Measurements from ENCODE around the gene TPTE2. TPM values are rescaled to one million over a fixed set of nuclear protein-coding genes. Genes with fewer than 3 reads are reported as not detected.

The TPTE2 gene
- total and polyA plus RNA-seq, 2 donors from 2014 or later: 0.16 TPM; not detected in 1

DNA sequence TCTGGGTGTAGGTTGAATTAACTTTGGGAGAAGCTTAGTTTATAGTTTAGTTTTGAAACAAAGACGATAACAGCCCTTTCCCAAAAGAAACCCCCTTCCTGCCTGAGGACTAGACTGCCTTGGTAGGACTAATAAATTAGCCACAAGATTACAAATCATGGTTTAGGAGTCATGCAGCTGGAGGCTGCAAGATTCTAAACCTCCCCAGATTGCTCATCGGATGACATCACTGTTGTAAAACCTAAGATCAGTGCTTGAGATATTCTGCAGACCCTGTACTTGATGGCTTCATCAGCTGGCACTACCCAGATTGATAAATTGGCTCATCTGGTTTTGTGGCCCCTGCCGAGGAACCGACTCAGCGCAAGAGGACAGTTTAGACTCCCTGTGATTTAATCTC lies 36.2 kb upstream of the TPTE2 start:
- FAIRE-seq: no peak
- Histone ChIP-seq H3K36me3 (ENCODE audit: control insufficient read depth in 2 of 3, insufficient read depth in 3 of 3, low read length in 3 of 3) (no peaks in the 10 kb centered on the region), H3K27me3 (ENCODE audit: control insufficient read depth, insufficient read depth, low read length) (no peaks in the 10 kb centered on the region), H3K9ac (ENCODE audit: low read length in 3 of 3) (no peak overlapping the region), H3K9me3 (ENCODE audit: control insufficient read depth in 2 of 3, insufficient read depth in 1 of 3, low read length in 3 of 3) (no peaks in the 10 kb centered on the region), H3K27ac (ENCODE audit: low read depth in 2 of 2, low read length in 2 of 2) (no peak overlapping the region), H3K4me3 (ENCODE audit: low read length in 3 of 3) (no peak overlapping the region), H3K4me1 (ENCODE audit: control insufficient read depth in 2 of 3, insufficient read depth in 2 of 3, low read depth in 1 of 3, low read length in 3 of 3) (no peaks in the 10 kb centered on the region)
- TF ChIP-seq, protein P1, sequence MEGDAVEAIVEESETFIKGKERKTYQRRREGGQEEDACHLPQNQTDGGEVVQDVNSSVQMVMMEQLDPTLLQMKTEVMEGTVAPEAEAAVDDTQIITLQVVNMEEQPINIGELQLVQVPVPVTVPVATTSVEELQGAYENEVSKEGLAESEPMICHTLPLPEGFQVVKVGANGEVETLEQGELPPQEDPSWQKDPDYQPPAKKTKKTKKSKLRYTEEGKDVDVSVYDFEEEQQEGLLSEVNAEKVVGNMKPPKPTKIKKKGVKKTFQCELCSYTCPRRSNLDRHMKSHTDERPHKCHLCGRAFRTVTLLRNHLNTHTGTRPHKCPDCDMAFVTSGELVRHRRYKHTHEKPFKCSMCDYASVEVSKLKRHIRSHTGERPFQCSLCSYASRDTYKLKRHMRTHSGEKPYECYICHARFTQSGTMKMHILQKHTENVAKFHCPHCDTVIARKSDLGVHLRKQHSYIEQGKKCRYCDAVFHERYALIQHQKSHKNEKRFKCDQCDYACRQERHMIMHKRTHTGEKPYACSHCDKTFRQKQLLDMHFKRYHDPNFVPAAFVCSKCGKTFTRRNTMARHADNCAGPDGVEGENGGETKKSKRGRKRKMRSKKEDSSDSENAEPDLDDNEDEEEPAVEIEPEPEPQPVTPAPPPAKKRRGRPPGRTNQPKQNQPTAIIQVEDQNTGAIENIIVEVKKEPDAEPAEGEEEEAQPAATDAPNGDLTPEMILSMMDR (IDR thresholded peaks at IDR 0.05; ENCODE audit: borderline replicate concordance, extremely low read depth, insufficient read depth): no peak
- intact Hi-C loops (cut with DNase I): no loop called here
- DNase-seq: no peak

- H3K9ac ChIP-seq (ENCODE audit: low read length in 3 of 3): no peak overlapping the region
- H3K36me3 ChIP-seq (ENCODE audit: control insufficient read depth in 2 of 3, insufficient read depth in 3 of 3, low read length in 3 of 3): no peaks in the 10 kb centered on the region
- DNase-seq (no peak), FAIRE-seq (no peak)
- no peak overlapping the region for H3K4me3 ChIP-seq (ENCODE audit: low read length in 3 of 3)
- intact Hi-C loops (cut with DNase I): no loop called here
- H3K9me3 ChIP-seq (ENCODE audit: control insufficient read depth in 2 of 3, insufficient read depth in 1 of 3, low read length in 3 of 3): no peaks in the 10 kb centered on the region
- TF ChIP-seq, protein P1 (IDR thresholded peaks at IDR 0.05; ENCODE audit: borderline replicate concordance, extremely low read depth, insufficient read depth): no peak
- no peak overlapping the region for H3K27ac ChIP-seq (ENCODE audit: low read depth in 2 of 2, low read length in 2 of 2)
- no peaks in the 10 kb centered on the region for H3K27me3 ChIP-seq (ENCODE audit: control insufficient read depth, insufficient read depth, low read length)
- H3K4me1 ChIP-seq (ENCODE audit: control insufficient read depth in 2 of 3, insufficient read depth in 2 of 3, low read depth in 1 of 3, low read length in 3 of 3): no peaks in the 10 kb centered on the region
These were observed 35.6 kb upstream of the TPTE2 start for GRCh38 chr13:19596960-19597361.

DNA sequence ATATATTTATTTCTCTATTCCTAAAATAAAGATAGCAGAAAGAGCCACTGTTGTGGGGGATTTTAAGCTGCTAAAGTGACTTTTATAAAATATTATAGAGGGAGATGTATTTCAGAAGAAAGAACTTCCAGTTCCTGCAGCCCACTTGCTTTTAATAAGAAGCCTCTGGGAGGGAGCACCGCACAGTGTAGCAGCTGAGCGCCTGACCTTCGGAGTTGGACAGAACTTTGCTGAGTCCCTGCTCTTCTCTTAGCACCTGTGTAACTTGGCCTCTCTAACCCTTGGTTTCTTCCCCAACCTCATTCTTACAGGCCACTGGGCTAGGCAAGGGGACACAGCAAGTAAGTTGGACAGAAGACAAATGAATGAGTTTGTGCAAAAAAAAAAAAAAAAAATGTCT lies 34.8 kb upstream of the TPTE2 start:
- no peak overlapping the region for H3K9ac ChIP-seq (ENCODE audit: low read length in 3 of 3)
- FAIRE-seq: no peak

More for the DNA sequence above, 34.8 kb upstream of the TPTE2 start:
- Histone ChIP-seq H3K27me3 (ENCODE audit: control insufficient read depth, insufficient read depth, low read length) (no peaks in the 10 kb centered on the region), H3K4me3 (ENCODE audit: low read length in 3 of 3) (no peak overlapping the region), H3K36me3 (ENCODE audit: control insufficient read depth in 2 of 3, insufficient read depth in 3 of 3, low read length in 3 of 3) (no peaks in the 10 kb centered on the region), H3K4me1 (ENCODE audit: control insufficient read depth in 2 of 3, insufficient read depth in 2 of 3, low read depth in 1 of 3, low read length in 3 of 3) (no peaks in the 10 kb centered on the region), H3K9me3 (ENCODE audit: control insufficient read depth in 2 of 3, insufficient read depth in 1 of 3, low read length in 3 of 3) (no peaks in the 10 kb centered on the region), H3K27ac (ENCODE audit: low read depth in 2 of 2, low read length in 2 of 2) (no peak overlapping the region)
- intact Hi-C loops (cut with DNase I): no loop called here
- TF ChIP-seq, protein P1 (IDR thresholded peaks at IDR 0.05; ENCODE audit: borderline replicate concordance, extremely low read depth, insufficient read depth): no peak
- DNase-seq: no peak
